ENCODE measurements around the gene INS. TPM values are rescaled to one million over a fixed set of nuclear protein-coding genes. Genes with fewer than 3 reads are reported as not detected.

The INS gene
- total and polyA plus RNA-seq, 2 of the 13 experiments (the other 11 are each of a cell fraction or from before 2014, with no cell fraction given), result not detected

GRCh38 chr11:2131371-2132236 is 29.4 kb downstream of the INS start (continued):
- TF ChIP-seq MXI1 (IDR thresholded peaks at IDR 0.05; ENCODE audit: borderline replicate concordance, low read depth, low read length) (no peak), NBN (conservative IDR thresholded peaks at IDR 0.05) (no peak), TFDP1 (CRISPR knock-in tag; IDR thresholded peaks at IDR 0.05; ENCODE audit: borderline replicate concordance) (no peak), KLF16 (CRISPR knock-in tag; IDR thresholded peaks at IDR 0.05) (0 out of 4 replicates have a peak, but pooled peaks of 1 of the 2 experiments have one; percentile 23), FUBP1 (CRISPR knock-in tag; IDR thresholded peaks at IDR 0.05; ENCODE audit: borderline replicate concordance) (no peak; the same call in 1 of the 2 replicates), ZNF670 (CRISPR knock-in tag; IDR thresholded peaks at IDR 0.05; ENCODE audit: borderline replicate concordance) (peak; percentile 76; the same call in 1 of the 2 replicates), RNF2 (conservative IDR thresholded peaks at IDR 0.05; ENCODE audit: low read depth) (no peak), ZKSCAN1 (IDR thresholded peaks at IDR 0.05; ENCODE audit: low read length) (no peak), PCBP2 (optimal IDR thresholded peaks at IDR 0.05; ENCODE audit: low read depth, low read length, poor library complexity, severe bottlenecking) (no peak), ZNF253 (CRISPR knock-in tag; IDR thresholded peaks at IDR 0.05; ENCODE audit: borderline replicate concordance) (no peak), ZBTB39 (CRISPR knock-in tag; IDR thresholded peaks at IDR 0.05) (no peak), SMAD9 (CRISPR knock-in tag; IDR thresholded peaks at IDR 0.05) (no peak)
- TF ChIP-seq, protein P1, sequence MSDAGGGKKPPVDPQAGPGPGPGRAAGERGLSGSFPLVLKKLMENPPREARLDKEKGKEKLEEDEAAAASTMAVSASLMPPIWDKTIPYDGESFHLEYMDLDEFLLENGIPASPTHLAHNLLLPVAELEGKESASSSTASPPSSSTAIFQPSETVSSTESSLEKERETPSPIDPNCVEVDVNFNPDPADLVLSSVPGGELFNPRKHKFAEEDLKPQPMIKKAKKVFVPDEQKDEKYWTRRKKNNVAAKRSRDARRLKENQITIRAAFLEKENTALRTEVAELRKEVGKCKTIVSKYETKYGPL (CRISPR knock-in tag; IDR thresholded peaks at IDR 0.05), result no peak

Data from HepG2 (cell line).